ENCODE measurements around the gene NKPD1. TPM values are rescaled to one million over a fixed set of nuclear protein-coding genes. Genes with fewer than 3 reads are reported as not detected.

The NKPD1 gene
- total RNA-seq, 2 donors from 2014 or later: 3.6 to 4.1 TPM

- H3K36me3 ChIP-seq: no peaks in the 10 kb centered on the region
- peaks cover 19% of the 10 kb centered on the region for H3K4me1 ChIP-seq (replicated peaks)
- 10% methylated on average over 58 of the region's 69 CpGs for WGBS
- TF ChIP-seq POLR2A (IDR thresholded peaks at IDR 0.05) (no peak), CTCF (IDR thresholded peaks at IDR 0.05) (no peak), POLR2AphosphoS5 (IDR thresholded peaks at IDR 0.05) (no peak)
- peaks cover 2% of the 10 kb centered on the region for H3K27me3 ChIP-seq (replicated peaks; ENCODE audit: insufficient read depth)
- no peaks in the 10 kb centered on the region for H3K9me3 ChIP-seq
- no peak for DNase-seq (ENCODE audit: low spot score)
- H3K27ac ChIP-seq: no peak overlapping the region
- intact Hi-C loops (cut with DNase I): no loop called here
- H3K4me3 ChIP-seq: peak overlapping the region in 1 of 2 donors; percentile 16
Measured at GRCh38 chr19:45153339-45154063, 7.3 kb downstream of the NKPD1 start.

GRCh38 chr19:45152504-45153338, 8.1 kb downstream of the NKPD1 start:
- Histone ChIP-seq H3K4me1 (replicated peaks) (peaks cover 19% of the 10 kb centered on the region), H3K9me3 (no peaks in the 10 kb centered on the region), H3K27me3 (replicated peaks; ENCODE audit: insufficient read depth) (peaks cover 2% of the 10 kb centered on the region), H3K27ac (no peak overlapping the region), H3K4me3 (peak overlapping the region in 1 of 2 donors; percentile 16), H3K36me3 (no peaks in the 10 kb centered on the region)
- no peak for TF ChIP-seq POLR2A (IDR thresholded peaks at IDR 0.05)
- TF ChIP-seq CTCF (IDR thresholded peaks at IDR 0.05): no peak
- TF ChIP-seq POLR2AphosphoS5 (IDR thresholded peaks at IDR 0.05): peak; percentile 7
- intact Hi-C loops (cut with DNase I): no loop called here
- DNase-seq (ENCODE audit: low spot score): peak; percentile 14
- 8% methylated on average over 89 of the region's 91 CpGs for WGBS

- Histone ChIP-seq H3K27me3 (replicated peaks; ENCODE audit: insufficient read depth) (peaks cover 2% of the 10 kb centered on the region), H3K27ac (no peak overlapping the region), H3K4me3 (no peak overlapping the region), H3K9me3 (no peaks in the 10 kb centered on the region), H3K4me1 (replicated peaks) (peaks cover 19% of the 10 kb centered on the region), H3K36me3 (no peaks in the 10 kb centered on the region)
- 25% methylated on average over 22 of the region's 64 CpGs for WGBS
- DNase-seq (ENCODE audit: low spot score): no peak
- TF ChIP-seq CTCF (IDR thresholded peaks at IDR 0.05) (no peak), POLR2A (IDR thresholded peaks at IDR 0.05) (no peak), POLR2AphosphoS5 (IDR thresholded peaks at IDR 0.05) (no peak)
- intact Hi-C loops (cut with DNase I): no loop called here
Measured at GRCh38 chr19:45151821-45152503, 8.8 kb downstream of the NKPD1 start.

- no peak overlapping the region for H3K27ac ChIP-seq
- peaks cover 2% of the 10 kb centered on the region for H3K27me3 ChIP-seq (replicated peaks; ENCODE audit: insufficient read depth)
- intact Hi-C loops (cut with DNase I): no loop called here
- no peak overlapping the region for H3K4me3 ChIP-seq
- H3K4me1 ChIP-seq (replicated peaks): peaks cover 19% of the 10 kb centered on the region
- H3K36me3 ChIP-seq: no peaks in the 10 kb centered on the region
- WGBS: 79% methylated on average over 7 of the region's 7 CpGs
- H3K9me3 ChIP-seq: no peaks in the 10 kb centered on the region
- no peak for DNase-seq (ENCODE audit: low spot score)
- no peak for TF ChIP-seq POLR2A (IDR thresholded peaks at IDR 0.05)
- TF ChIP-seq CTCF (IDR thresholded peaks at IDR 0.05): no peak
- TF ChIP-seq POLR2AphosphoS5 (IDR thresholded peaks at IDR 0.05): no peak
Measured at GRCh38 chr19:45151320-45151719, 9.5 kb downstream of the NKPD1 start.

Data from prostate gland (tissue), 2 donors.